HL-60/S4 treated with retinoic acid at 250 ng/mL for 4 days and 3 days (cell line): ENCODE results near the gene SQSTM1.
"Not testable (repeated sequence)": the region's sequence is repeated elsewhere in the genome, so short reads cannot be mapped to it uniquely, and the experiment has no call there.

Experiments
- in situ Hi-C: fragments of 300-500 bp; cut with MboI; formaldehyde crosslinking; loops from 2 replicates; pipeline ENCODE4 v1.7.0; 2022; ENCODE audit warnings: low sequenced_read_pairs

Gene SQSTM1

GRCh38 chr5:179841621-179842020 lies 20.9 kb downstream of the SQSTM1 start:
- in situ Hi-C loops: no loop called here

DNA sequence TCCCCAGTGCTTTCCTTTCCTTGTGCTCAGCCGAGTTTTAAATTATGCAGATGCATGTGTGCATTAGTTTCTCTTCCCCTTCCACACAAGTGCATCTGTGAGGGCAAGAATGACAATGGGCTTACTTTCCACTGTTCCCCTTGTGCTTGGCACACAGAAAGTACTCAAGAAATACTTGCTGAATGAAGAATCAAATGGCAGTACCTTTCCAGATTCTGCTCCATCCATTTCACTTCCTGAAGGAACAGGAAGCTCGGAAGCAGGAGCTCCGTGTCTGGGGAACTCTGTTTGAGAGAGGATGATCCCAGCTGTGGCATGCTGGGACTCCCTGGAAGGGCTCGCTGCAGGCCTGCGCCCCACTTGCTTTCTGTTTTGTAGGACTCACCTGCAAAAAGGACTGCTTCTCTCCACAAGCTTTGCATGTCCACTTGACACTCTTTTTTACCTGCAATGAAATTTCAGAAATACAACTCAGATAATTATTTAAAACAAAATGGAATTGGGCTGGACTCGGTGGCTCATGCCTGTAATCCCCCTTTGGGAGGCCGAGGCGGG lies 32.4 kb downstream of the SQSTM1 start:
- in situ Hi-C loops: no loop called here

- in situ Hi-C loops: no loop called here
Measured at GRCh38 chr5:179854356-179854755, 33.7 kb downstream of the SQSTM1 start.

DNA sequence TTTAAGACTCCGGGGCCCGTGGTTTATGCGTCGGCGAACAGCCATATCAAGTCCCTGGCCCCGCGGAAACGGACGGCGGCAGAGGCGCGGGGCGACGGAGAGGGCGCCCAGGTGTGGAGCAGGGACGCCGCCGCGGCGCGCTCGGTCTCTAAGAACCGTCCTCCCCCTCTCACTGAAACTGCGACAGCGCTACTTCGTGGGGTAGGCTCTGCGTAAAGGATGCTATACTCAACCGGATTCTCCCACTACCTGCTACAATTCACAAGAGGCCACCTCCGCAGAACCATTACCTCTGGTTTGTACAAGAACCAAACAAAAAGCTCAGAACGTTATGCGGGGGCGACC lies 37.5 kb downstream of the SQSTM1 start:
- in situ Hi-C loops: no loop called here

DNA sequence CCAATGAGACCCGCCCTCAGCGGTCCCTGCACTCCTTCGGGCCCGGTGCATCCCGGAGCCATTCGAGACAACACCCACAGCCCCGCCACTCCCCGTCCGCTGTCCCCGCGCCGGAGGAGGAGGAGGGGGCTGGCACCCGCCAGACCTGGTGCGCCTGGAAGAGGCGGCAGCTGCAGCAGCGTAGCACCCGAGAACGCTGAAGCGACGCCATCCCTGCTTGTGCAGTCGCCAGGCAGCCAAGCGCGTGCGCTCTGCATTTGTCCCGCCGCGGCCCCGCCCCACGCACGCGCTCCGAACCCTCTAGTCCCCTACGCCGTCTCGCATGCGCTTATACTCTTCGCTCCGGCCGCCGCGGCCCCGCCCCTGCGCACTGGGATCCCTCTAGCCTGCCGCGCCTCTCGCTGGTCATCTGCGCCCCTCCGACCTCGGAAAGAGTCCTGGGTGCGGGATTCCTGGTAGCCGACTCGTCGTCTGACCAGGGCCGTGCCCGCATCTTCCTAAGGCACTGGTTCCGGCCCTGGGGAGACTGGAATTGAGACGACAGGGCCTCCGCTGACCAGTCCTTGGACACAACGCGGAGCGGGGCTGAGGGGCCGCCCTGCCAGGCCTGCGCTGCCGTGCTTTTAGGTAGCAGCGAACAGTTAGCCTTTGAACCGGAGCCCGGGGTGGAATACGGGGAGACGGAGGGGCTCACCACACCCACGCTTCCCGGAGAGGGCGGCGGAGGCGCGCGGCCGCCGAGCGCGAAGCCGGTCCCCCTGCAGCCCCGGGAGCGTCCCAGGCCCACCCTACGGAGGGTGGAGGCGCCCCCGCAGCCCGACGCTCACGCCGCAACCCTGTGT lies 38.1 kb downstream of the SQSTM1 start, which contains the start of gene MRNIP:
MRNIP (minus strand) TSS at position 232 of the 842 bp plus-strand sequence; CDS start at position 211, 21 bp downstream.
- in situ Hi-C loops: no loop called here

GRCh38 chr5:179860301-179860700 lies 39.6 kb downstream of the SQSTM1 start:
- in situ Hi-C loops: no loop called here

DNA sequence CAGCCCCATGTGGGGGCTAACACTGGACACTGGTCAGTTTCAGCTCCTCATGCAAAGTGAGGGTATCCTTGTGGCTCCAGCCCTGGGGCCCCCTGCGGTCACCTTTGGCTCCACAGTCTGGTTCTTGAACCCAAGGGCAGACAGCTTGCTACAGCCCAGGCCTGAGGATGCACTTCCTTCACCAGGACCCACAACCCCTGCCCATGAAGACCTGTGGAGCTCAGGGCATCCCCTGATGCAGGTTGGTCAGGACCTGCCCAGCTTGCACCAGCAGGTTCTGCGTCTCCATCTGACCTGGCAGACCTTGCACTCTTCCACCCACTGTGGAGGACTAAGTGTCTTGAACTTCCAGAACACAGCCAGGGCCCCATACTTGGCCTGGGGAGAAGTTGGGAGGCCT lies 41.6 kb downstream of the SQSTM1 start:
- in situ Hi-C loops: no loop called here

GRCh38 chr5:179862891-179863290 lies 42.2 kb downstream of the SQSTM1 start:
- in situ Hi-C loops: no loop called here

DNA sequence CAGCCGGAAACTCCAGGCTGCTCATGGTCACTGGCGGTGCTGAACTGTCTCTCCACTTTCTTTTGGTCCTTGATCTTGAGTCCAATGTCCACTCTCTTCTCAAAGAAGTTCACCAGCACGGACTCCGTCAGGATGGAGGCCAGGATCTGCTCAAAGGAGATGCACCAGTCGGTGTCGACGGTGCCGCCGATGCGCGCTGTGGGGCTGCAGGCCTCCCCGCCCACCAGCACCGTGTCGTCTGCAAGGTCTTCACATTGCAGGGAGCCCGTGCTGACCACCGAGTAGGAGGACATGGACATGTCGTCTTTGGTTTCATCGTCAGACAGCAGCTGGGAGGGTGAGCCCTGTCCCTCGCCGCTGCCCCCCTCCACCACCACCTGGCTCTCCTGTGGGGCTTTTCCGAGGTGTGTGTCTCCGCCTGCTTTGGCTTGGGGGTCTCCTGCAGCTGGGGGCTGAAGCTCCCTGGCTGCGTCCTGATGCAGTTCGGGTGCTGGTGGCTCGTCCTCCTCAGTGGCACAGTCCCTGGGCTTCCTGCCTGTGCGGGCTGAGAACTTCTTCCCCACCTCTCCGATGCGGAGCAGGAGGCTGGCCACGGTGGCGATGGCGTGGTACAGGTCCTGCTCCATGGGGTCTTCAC lies 42.9 kb downstream of the SQSTM1 start:
- in situ Hi-C loops: no loop called here

GRCh38 chr5:179864686-179865085 lies 44.0 kb downstream of the SQSTM1 start:
- in situ Hi-C loops: no loop called here

DNA sequence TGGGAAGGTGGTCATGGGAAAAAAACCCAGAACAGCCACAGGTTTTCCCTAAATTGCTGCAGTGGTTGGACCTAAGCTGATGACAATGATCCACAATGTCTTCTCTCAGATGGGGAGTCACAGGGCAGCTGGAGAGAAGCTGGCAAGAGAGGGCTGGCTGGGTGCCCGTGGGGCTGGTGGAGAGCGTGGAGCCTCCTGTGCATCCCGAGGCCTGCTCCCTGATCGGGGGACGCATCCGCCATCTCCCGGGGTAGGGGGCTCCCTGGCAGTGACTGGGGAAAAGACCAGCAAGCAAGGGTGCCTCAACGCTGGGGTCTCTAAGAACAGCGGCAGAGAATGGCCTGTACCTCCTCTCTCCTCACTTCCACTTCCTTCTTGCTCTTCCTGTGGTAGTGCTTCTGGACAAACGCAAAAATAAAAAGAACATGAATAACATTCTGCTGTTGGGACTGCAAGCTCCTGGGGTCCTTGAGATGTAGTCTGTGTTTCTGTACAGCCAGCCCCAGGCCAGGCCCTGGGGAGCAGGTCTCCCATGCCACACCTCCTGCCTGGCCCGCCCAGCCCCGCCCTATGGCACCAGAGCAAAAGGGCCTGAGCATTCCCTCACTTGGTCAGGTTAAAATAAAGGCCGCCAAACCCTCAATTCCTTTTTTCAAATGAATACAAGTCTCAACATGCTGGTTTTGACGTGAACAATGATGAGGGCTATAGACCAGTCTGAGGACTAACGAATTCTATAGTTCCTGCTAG lies 45.0 kb downstream of the SQSTM1 start:
- in situ Hi-C loops: no loop called here

- in situ Hi-C loops: no loop called here
Measured at GRCh38 chr5:179866241-179867078, 45.8 kb downstream of the SQSTM1 start.

DNA sequence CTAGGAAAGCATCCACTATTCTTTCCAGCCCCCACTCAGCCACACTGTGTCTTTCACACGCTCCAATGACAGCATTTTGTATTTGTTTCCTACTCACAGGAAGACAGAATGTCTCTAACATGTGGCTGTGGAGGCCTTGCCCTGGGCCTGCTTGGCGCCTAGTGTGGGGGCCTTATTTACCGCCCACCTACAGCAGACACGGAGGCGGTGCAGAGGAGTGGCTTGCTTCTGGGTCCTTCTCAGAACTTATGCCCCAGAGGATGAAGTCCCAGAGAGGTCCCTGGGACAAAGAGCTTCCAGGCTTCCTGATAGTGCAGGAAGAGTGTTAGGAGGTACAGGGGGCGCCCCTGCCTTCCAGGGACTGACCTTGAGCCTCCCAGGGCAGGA lies 46.4 kb downstream of the SQSTM1 start:
- in situ Hi-C loops: no loop called here

GRCh38 chr5:179867476-179867875 lies 46.8 kb downstream of the SQSTM1 start:
- in situ Hi-C loops: no loop called here

DNA sequence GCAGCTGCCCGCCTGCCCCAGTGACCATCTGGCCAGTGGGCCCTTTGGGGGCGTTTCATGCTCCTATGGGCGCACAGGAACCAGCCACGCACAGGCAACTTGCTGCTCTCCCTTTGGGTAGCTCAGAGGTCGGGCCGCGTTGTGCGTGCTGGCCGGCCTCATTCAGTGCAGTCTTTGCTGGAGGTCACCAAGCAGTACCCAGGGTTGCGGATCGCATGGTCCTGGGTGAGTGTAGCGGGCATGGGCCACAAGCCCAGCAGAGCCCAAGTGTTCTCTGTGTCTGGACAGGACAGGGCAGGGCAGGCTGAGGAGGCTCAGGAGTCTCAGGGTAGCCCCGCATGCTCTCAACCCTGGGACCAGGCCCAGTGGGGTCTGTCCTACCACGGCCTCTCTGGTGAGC lies 47.8 kb downstream of the SQSTM1 start:
- in situ Hi-C loops: no loop called here

- in situ Hi-C loops: no loop called here
Measured at GRCh38 chr5:179869101-179869500, 48.4 kb downstream of the SQSTM1 start.

DNA sequence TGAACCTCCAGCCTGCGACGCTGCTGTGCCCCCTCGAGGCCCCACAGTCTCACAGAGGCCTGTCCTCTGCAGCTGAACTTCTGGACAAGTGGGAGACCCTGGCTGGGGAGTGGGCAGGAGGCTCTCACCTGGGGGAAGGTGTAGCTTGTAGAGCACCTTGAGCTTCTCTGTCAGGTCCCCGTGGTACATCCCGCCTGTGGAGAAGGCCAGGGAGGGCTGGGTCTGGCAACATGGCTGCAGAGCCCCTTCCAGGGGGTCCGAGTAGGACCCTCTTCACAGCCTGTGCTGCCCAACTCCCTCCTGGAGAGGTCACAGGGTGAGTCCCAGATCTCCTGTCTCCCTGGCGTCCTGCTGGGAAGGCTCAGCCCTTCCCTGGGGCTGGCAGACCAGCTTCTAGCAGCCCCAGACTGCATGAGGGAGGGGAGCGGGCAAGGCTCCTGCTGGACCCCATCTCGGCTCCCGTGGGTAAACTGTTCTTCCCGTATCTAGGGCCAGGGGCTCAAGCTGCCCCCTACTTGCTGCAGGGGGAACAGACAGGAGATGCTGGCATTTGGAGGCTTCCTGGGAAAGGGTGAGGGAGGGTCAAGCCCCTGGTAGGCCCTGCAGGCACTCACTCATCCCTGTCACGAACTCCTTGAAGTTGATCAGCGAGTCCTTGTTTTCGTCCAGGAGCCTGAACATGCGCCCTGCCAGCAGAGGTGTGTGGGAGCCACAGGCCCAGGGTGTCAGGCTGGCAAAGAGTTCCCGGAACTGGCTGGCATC lies 49.1 kb downstream of the SQSTM1 start:
- in situ Hi-C loops: no loop called here

DNA sequence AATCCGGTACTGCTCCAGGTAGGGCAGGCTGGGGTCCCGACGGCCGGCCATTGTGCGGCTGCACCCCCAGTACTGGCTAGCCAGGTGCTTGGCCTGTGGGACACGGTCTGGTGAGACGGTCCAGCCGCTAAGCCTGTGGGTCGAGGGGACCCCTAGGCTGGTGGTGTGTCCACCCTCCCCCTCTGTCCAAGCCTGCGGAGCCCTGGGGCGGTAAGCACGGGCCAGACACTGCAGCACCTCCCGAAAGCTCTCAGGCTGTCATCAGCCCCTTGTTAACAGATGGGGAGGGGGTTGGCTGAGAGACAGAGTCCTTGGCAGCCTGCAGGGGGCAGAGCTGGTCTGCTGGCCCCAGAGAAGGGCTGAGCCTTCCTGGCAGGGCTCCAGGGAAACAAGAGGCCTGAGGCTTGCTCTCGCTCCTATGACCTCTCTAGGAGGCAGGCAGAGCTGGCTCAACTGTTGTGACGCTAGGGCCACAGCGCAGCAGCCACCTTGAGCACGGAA lies 49.7 kb downstream of the SQSTM1 start:
- in situ Hi-C loops: no loop called here

DNA sequence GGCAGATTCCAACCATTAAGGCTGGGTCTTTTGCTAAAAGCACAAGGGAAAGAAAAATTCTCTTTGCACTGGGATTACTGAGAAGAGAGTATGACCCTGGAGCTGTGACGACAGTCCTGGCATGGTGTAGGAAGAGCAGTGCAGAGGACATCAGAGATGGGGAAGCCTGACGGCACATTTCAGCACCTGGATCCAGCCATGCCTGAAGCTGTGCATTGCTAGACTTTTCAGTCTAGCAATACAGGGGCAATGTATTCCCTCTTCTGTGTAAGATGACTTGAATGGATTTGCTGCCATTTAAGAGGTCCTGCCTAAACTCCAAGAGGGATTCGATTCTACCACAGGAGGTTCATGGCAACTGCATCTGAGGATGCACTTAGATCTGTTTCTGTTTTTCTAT lies 50.2 kb downstream of the SQSTM1 start:
- in situ Hi-C loops: no loop called here

DNA sequence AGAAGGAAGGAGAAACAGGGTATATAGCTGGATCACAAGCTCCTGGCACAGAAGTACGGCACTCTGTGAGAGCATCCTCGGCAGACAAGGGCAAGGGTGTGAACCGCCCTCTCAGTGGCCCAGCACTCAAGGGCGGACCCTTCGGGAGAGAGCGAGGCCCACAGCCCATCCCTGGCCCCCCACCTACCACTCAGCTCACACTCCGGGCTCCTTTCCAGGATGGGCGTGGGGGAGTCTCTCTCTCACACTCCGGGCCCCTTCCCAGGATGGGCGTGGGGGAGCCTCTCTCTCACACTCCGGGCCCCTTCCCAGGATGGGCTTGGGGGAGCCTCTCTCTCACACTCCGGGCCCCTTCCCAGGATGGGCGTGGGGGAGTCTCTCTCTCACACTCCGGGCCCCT lies 50.8 kb downstream of the SQSTM1 start:
- in situ Hi-C loops: not testable (repeated sequence)
